Erythroblast (primary cell): ENCODE data around the gene ZNRF3.

Experiments used
- GATA1 ChIP-seq: IDR thresholded peaks from 2 replicates; pipeline ENCODE4 v1.6.1; 2011; ENCODE audit warnings: low read depth, mild to moderate bottlenecking, control low read depth, low read length, moderate library complexity
- POLR2A ChIP-seq: IDR thresholded peaks from 2 replicates; pipeline ENCODE4 v1.6.1; 2011; ENCODE audit warnings: mild to moderate bottlenecking, low read length

GRCh38 chr22:28935713-28936112 lies 52.3 kb downstream of the ZNRF3 start:
- TF ChIP-seq POLR2A (no peak), GATA1 (no peak)
